HepG2 (cell line): ENCODE measurements around the gene CMTM4. TPM values are rescaled to one million over a fixed set of nuclear protein-coding genes. Genes with fewer than 3 reads are reported as not detected.

Source experiments
- ATAC-seq: fragments of 200-7000 bp; cut with Tn5 transposase; 3 replicates; pipeline ENCODE4 v1.9.1; 2020; ENCODE audit warnings: mild to moderate bottlenecking, moderate library complexity
- BruUV-seq: library from RNA; stranded (reverse); fragments of 400-500 nt; replicated peaks from 2 replicates; lab custom pipeline; 2021; lab: Mats Ljungman, UMichigan
- CTCF ChIA-PET: fragments of 300-600 bp; formaldehyde crosslinking; extraction: SDS; loops from one replicate; lab custom pipeline; 2021; ENCODE audit warnings: low total read pairs, inconsistent platforms, low intra/inter-chr PET ratio; lab: Yijun Ruan, JAX
- POLR2A ChIA-PET: fragments of 350-600 bp; sonication (Branson Sonifier 250); formaldehyde crosslinking; loops from one replicate; lab custom pipeline; 2020; ENCODE audit warnings: antibody characterized with exemption, inconsistent platforms; lab: Yijun Ruan, JAX
- DNase-seq: peaks from one replicate; pipeline ENCODE4 v3.0.0-alpha.2; 2015; ENCODE audit warnings: low spot score
- FAIRE-seq: peaks from 3 replicates; lab custom pipeline; 2011; peaks lifted over from hg19 to GRCh38; lab: Jason Lieb, UNC
- H2AFZ ChIP-seq: one replicate; pipeline ENCODE4 v1.6.1; 2011; ENCODE audit warnings: low read length, inconsistent platforms
- H3K27ac ChIP-seq: fragments of 300-600 bp; 3 replicates; pipeline ENCODE4 v1.8.0; 2011; ENCODE audit warnings: mixed run types, mild to moderate bottlenecking, mixed read lengths, low read length, inconsistent platforms; ENCODE audit not compliant: insufficient read depth; ENCODE audit errors: extremely low read length
- H3K27me3 ChIP-seq, 2 experiments: fragments of 200-600 bp in 1 of 2; 2 replicates in 1 of 2; 3 replicates in 1 of 2; pipeline versions ENCODE4 v1.6.0 to v1.8.0; 2011; ENCODE audit warnings: low read length in 2 of 2, mild to moderate bottlenecking in 2 of 2, moderate library complexity in 2 of 2, inconsistent platforms in 1 of 2; ENCODE audit not compliant: insufficient read depth in 2 of 2, control insufficient read depth in 1 of 2
- H3K36me3 ChIP-seq, 2 experiments: fragments of 200-600 bp in 1 of 2; replicated peaks in 1 of 2; 2 replicates in 1 of 2; 3 replicates in 1 of 2; pipeline versions ENCODE4 v1.5.1 to v1.8.0; 2011; ENCODE audit warnings: low read length in 2 of 2, inconsistent platforms in 1 of 2; ENCODE audit not compliant: insufficient read depth in 2 of 2, control insufficient read depth in 1 of 2
- H3K4me1 ChIP-seq: 2 replicates; pipeline ENCODE4 v1.5.1; 2012; ENCODE audit warnings: low read length, inconsistent platforms; ENCODE audit not compliant: insufficient read depth
- H3K4me2 ChIP-seq: 2 replicates; pipeline ENCODE4 v1.6.0; 2011; ENCODE audit warnings: low read depth, low read length, inconsistent platforms
- H3K4me3 ChIP-seq, 3 experiments: fragments of 200-600 bp in 1 of 3; sonication (generic), shearing (Covaris generic) in 1 of 3; replicated peaks in 1 of 3; 2 replicates each; pipeline ENCODE4 v1.5.1; 2011 to 2016; ENCODE audit warnings: low read length in 3 of 3, inconsistent platforms in 2 of 3, low read depth in 2 of 3, mild to moderate bottlenecking in 2 of 3, control low read depth in 1 of 3, mixed read lengths in 1 of 3; ENCODE audit not compliant: insufficient read depth in 1 of 3
- H3K79me2 ChIP-seq: one replicate; pipeline ENCODE4 v1.6.1; 2011; ENCODE audit warnings: low read length, inconsistent platforms; ENCODE audit not compliant: insufficient read depth
- H3K9ac ChIP-seq: 2 replicates; pipeline ENCODE4 v1.6.0; 2011; ENCODE audit warnings: mild to moderate bottlenecking, low read depth, low read length, inconsistent platforms; ENCODE audit not compliant: insufficient read depth
- H3K9me3 ChIP-seq: 2 replicates; pipeline ENCODE4 v1.5.1; 2012; ENCODE audit warnings: mild to moderate bottlenecking, low read length
- H4K20me1 ChIP-seq: 2 replicates; pipeline ENCODE4 v1.6.0; 2011; ENCODE audit warnings: inconsistent platforms, mild to moderate bottlenecking, low read length, moderate library complexity; ENCODE audit not compliant: insufficient read depth
- ARID3A ChIP-seq: IDR thresholded peaks from 2 replicates; pipeline ENCODE4 v1.6.1; 2012; ENCODE audit warnings: low read depth, low read length, improper control_type of control experiment
- ETV6 ChIP-seq: sonication (generic); formaldehyde crosslinking; conservative IDR thresholded peaks from 2 replicates; pipeline ENCODE4 v1.4.0; 2020; ENCODE audit warnings: missing genetic modification reagents
- KDM3A ChIP-seq: IDR thresholded peaks from 2 replicates; pipeline ENCODE4 v1.6.1; 2018; ENCODE audit warnings: low read depth, missing compliant biosample characterization
- KDM5B ChIP-seq: sonication (generic); formaldehyde crosslinking; IDR thresholded peaks from 2 replicates; pipeline ENCODE4 v1.4.0; 2020; ENCODE audit warnings: missing genetic modification reagents, mild to moderate bottlenecking, borderline replicate concordance
- MBD4 ChIP-seq: IDR thresholded peaks from 2 replicates; pipeline ENCODE4 v1.6.1; 2012; ENCODE audit warnings: low read length, inconsistent platforms, borderline replicate concordance
- PHF20 ChIP-seq: sonication (generic); formaldehyde crosslinking; IDR thresholded peaks from 2 replicates; pipeline ENCODE4 v1.5.0; 2020; ENCODE audit warnings: mild to moderate bottlenecking, missing genetic modification reagents
- PITX1 ChIP-seq: sonication (generic); formaldehyde crosslinking; IDR thresholded peaks from 2 replicates; pipeline ENCODE4 v1.5.1; 2020; ENCODE audit warnings: mild to moderate bottlenecking, missing genetic modification reagents
- RBFOX2 ChIP-seq: fragments of 200-400 bp; formaldehyde crosslinking; IDR thresholded peaks from 2 replicates; pipeline ENCODE4 v1.6.1; 2017; ENCODE audit warnings: low read depth, mild to moderate bottlenecking, low read length
- RBM22 ChIP-seq: fragments of 200-400 bp; formaldehyde crosslinking; optimal IDR thresholded peaks from 2 replicates; pipeline ENCODE3; 2017; ENCODE audit warnings: mild to moderate bottlenecking, low read length, moderate library complexity
- STAG1 ChIP-seq: sonication (generic); formaldehyde crosslinking; IDR thresholded peaks from 2 replicates; pipeline ENCODE4 v1.4.0; 2020; ENCODE audit warnings: missing genetic modification reagents
- STAT5B ChIP-seq: sonication (generic); formaldehyde crosslinking; IDR thresholded peaks from 2 replicates; pipeline ENCODE4 v1.4.0; 2020; ENCODE audit warnings: missing genetic modification reagents
- THAP11 ChIP-seq: IDR thresholded peaks from 2 replicates; pipeline ENCODE4 v1.6.1; 2016; ENCODE audit warnings: missing biosample characterization, missing genetic modification reagents
- ZC3H13 ChIP-seq: sonication (generic); formaldehyde crosslinking; IDR thresholded peaks from 2 replicates; pipeline ENCODE4 v1.8.1; 2023; ENCODE audit warnings: mild to moderate bottlenecking, missing genetic modification reagents, moderate library complexity
- ZNF335 ChIP-seq: sonication (generic); formaldehyde crosslinking; IDR thresholded peaks from 2 replicates; pipeline ENCODE4 v1.4.0; 2020; ENCODE audit warnings: missing genetic modification reagents
- WGBS: methylation state at CpG from one replicate; pipeline ENCODE4 v1.1.6; 2017; ENCODE audit warnings: low lambda C conversion rate; 5-methylcytosine and 5-hydroxymethylcytosine counted together
- in situ Hi-C: cut with HindIII; loops from 2 replicates; pipeline ENCODE4 v1.10.0; 2017; ENCODE audit warnings: low pct_unique_long_range_greater_than_20kb; ENCODE audit not compliant: extremely low pct_ligation_motif_present
- intact Hi-C: fragments of 100-400 bp; cut with micrococcal nuclease; formaldehyde crosslinking; loops from one replicate; pipeline ENCODE4 v1.10.0; 2022; ENCODE audit not compliant: unreplicated experiment
- polyA plus RNA-seq, 8 experiments: library from polyadenylated mRNA; depleted of rRNA in 3 of 8; stranded (reverse) in 7 of 8; unstranded in 1 of 8; fragments of >200 nt; fragmentation: Illumina TruSeq in 4 of 8; extraction: Trizol in 4 of 8; gene quantifications; 2 replicates each; pipeline versions ENCODE4 v1.2.1 to v1.2.3, GENCODE V29; 2011 to 2016; ENCODE audit warnings: low read depth in 4 of 8, missing spikeins in 1 of 8, mixed read lengths in 1 of 8; ENCODE audit not compliant: insufficient read depth in 1 of 8
- total RNA-seq, 5 experiments: library from RNA; depleted of rRNA; stranded (reverse); fragments of >200 nt; fragmentation: Illumina TruSeq; extraction: Trizol; gene quantifications; 2 replicates each; pipeline ENCODE4 v1.2.3, GENCODE V29; 2016; ENCODE audit warnings: low read depth in 1 of 5
- TF ChIP-seq, protein P1 (sequence below): sonication (generic); formaldehyde crosslinking; IDR thresholded peaks from 2 replicates; pipeline ENCODE4 v1.5.0; 2020; ENCODE audit warnings: mild to moderate bottlenecking, missing genetic modification reagents, moderate library complexity

Gene CMTM4
- total and polyA plus RNA-seq, 2 of the 13 experiments (the other 11 are each of a cell fraction or from before 2014, with no cell fraction given): 32.0 to 36.3 TPM

- H3K9ac ChIP-seq: no peak overlapping the region
- 93% methylated on average over 4 of the region's 4 CpGs for WGBS
- H4K20me1 ChIP-seq: no peaks in the 10 kb centered on the region; the same call in 1 of the 2 replicates
- ChIA-PET CTCF (interaction anchor here (1.1 to 1.3 kb wide), 3 partner anchors 11 to 120 kb away, joined by 3 to 5 read pairs (median 3); no protein-coding TSS in a partner anchor), POLR2A (no interaction called here)
- no TSS peak for BruUV-seq
- no peak overlapping the region for H2AFZ ChIP-seq
- DNase-seq (no peak), FAIRE-seq (no peak), ATAC-seq (peak; percentile 16)
- H3K9me3 ChIP-seq: no peaks in the 10 kb centered on the region
- H3K4me2 ChIP-seq: no peak overlapping the region
- peaks cover 45 to 90% of the 10 kb centered on the region in 2 experiments for H3K36me3 ChIP-seq
- in situ Hi-C loops (no loop called here), intact Hi-C loops (loop anchor here (1.0 to 2.0 kb wide), 3 partner anchors 120 to 144 kb away; no protein-coding TSS in a partner anchor)
- no peak overlapping the region for H3K4me3 ChIP-seq
- no peaks in the 10 kb centered on the region for H3K4me1 ChIP-seq
- H3K79me2 ChIP-seq: no peaks in the 10 kb centered on the region
- no peak overlapping the region for H3K27ac ChIP-seq
- no peaks in the 10 kb centered on the region for H3K27me3 ChIP-seq
- TF ChIP-seq STAT5B (CRISPR knock-in tag) (no peak), RBFOX2 (0 out of 2 replicates have a peak, but pooled peaks have one; percentile 21)
Observed at GRCh38 chr16:66728804-66729203, 32.3 kb upstream of the CMTM4 start.

DNA sequence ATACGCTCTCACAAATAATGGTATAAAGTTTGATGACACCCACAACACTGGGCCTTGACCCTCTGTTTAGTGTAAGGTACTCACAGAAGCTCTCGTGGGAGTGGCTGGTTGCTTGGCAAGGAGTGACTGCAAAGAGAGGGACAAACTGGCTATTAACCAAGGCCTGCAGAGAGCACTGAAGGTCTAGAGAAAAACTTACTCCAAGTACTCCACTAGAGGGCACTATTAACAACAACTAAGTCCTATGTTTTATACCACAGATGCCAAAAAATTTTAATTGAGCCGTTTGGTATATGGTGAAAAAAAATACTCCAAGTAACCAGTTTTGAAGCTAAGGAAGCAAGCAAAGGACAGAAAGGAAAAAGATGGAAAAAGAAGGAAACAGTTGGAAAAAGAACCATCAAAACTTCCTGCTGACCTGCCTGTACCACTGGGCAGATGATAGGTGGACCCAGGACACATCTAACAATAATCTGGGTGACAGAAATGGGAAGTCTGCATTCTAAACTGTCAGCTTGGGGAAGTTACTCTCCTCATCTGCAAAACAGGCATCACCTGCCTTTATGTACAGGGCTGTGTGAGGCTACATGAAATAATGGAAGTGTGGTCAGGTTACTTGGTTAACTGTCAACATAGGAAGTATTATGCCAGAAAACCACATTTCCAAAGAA lies 31.7 kb upstream of the CMTM4 start:
- no peak overlapping the region for H2AFZ ChIP-seq
- H3K4me3 ChIP-seq: no peak overlapping the region
- intact Hi-C loops: loop anchor here (1.0 to 2.0 kb wide), 3 partner anchors 119 to 145 kb away; no protein-coding TSS in a partner anchor
- ChIA-PET POLR2A (no interaction called here), CTCF (interaction anchor here (1.1 to 1.3 kb wide), 4 partner anchors 12 to 139 kb away, joined by 3 to 8 read pairs (median 4); no protein-coding TSS in a partner anchor)
- H3K9ac ChIP-seq: no peak overlapping the region
- H3K9me3 ChIP-seq: no peaks in the 10 kb centered on the region
- no peaks in the 10 kb centered on the region; the same call in 1 of the 2 replicates for H4K20me1 ChIP-seq
- H3K36me3 ChIP-seq: peaks cover 43 to 90% of the 10 kb centered on the region in 2 experiments
- ATAC-seq (peak; percentile 84), DNase-seq (peak; percentile 60), FAIRE-seq (peak; percentile 78)
- WGBS: 43% methylated on average over 3 of the region's 3 CpGs
- no TSS peak for BruUV-seq
- in situ Hi-C loops: no loop called here
- no peak overlapping the region for H3K27ac ChIP-seq
- no peaks in the 10 kb centered on the region for H3K79me2 ChIP-seq
- H3K4me2 ChIP-seq: no peak overlapping the region
- no peaks in the 10 kb centered on the region for H3K27me3 ChIP-seq
- H3K4me1 ChIP-seq: no peaks in the 10 kb centered on the region
- TF ChIP-seq ETV6 (CRISPR knock-in tag) (no peak), THAP11 (peak; percentile 19; the same call in 1 of the 2 replicates), KDM5B (CRISPR knock-in tag) (no peak), RBM22 (peak; percentile 3), KDM3A (CRISPR knock-in tag) (no peak), PITX1 (no peak), ARID3A (peak; percentile 75), MBD4 (0 out of 2 replicates have a peak, but pooled peaks have one; percentile 20), PHF20 (CRISPR knock-in tag) (no peak), ZC3H13 (CRISPR knock-in tag) (no peak), ZNF335 (CRISPR knock-in tag) (peak; percentile 89; the same call in 1 of the 2 replicates), STAG1 (peak; percentile 58)
- TF ChIP-seq, protein P1, sequence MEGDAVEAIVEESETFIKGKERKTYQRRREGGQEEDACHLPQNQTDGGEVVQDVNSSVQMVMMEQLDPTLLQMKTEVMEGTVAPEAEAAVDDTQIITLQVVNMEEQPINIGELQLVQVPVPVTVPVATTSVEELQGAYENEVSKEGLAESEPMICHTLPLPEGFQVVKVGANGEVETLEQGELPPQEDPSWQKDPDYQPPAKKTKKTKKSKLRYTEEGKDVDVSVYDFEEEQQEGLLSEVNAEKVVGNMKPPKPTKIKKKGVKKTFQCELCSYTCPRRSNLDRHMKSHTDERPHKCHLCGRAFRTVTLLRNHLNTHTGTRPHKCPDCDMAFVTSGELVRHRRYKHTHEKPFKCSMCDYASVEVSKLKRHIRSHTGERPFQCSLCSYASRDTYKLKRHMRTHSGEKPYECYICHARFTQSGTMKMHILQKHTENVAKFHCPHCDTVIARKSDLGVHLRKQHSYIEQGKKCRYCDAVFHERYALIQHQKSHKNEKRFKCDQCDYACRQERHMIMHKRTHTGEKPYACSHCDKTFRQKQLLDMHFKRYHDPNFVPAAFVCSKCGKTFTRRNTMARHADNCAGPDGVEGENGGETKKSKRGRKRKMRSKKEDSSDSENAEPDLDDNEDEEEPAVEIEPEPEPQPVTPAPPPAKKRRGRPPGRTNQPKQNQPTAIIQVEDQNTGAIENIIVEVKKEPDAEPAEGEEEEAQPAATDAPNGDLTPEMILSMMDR (CRISPR knock-in tag): peak; percentile 64
